CD4-positive, alpha-beta T cell treated with Interleukin-4 for 1 hour (primary cell): Measurements from ENCODE around the gene HOMER1.

ENCODE experiments used
- DNase-seq, 2 donors: peaks; one replicate each; pipeline ENCODE4 v3.0.0-alpha.2; 2020 to 2022

HOMER1 gene

GRCh38 chr5:79513704-79514390 is at the start of gene HOMER1:
Gene HOMER1 (minus strand): TSS chr5:79514134. CDS start chr5:79512774, 1,360 bp downstream.
- DNase-seq = peak; percentile 69 to 77

- no peak for DNase-seq
These were observed 49.3 kb upstream of the HOMER1 start for GRCh38 chr5:79563247-79563590.

GRCh38 chr5:79562351-79563246 is 48.7 kb upstream of the HOMER1 start:
- no peak for DNase-seq

GRCh38 chr5:79561525-79561893 is 47.6 kb upstream of the HOMER1 start:
- DNase-seq = no peak

- peak in 1 of 2 donors; percentile 13 for DNase-seq
These were observed 47.0 kb upstream of the HOMER1 start for GRCh38 chr5:79560771-79561524.

GRCh38 chr5:79555418-79555817 is 41.5 kb upstream of the HOMER1 start:
- DNase-seq = no peak

- no peak for DNase-seq
These were observed 39.0 kb upstream of the HOMER1 start for GRCh38 chr5:79552984-79553383.

- DNase-seq = no peak
These were observed 34.0 kb upstream of the HOMER1 start for GRCh38 chr5:79547982-79548381.

- no peak for DNase-seq
These were observed 33.5 kb upstream of the HOMER1 start for GRCh38 chr5:79547429-79547822.

- no peak for DNase-seq
These were observed 33.0 kb upstream of the HOMER1 start for GRCh38 chr5:79546782-79547428.

GRCh38 chr5:79544131-79544530 is 30.2 kb upstream of the HOMER1 start:
- no peak for DNase-seq

GRCh38 chr5:79540939-79541338 is 27.0 kb upstream of the HOMER1 start:
- DNase-seq = no peak

- DNase-seq = no peak
These were observed 22.4 kb upstream of the HOMER1 start for GRCh38 chr5:79536193-79536906.

- DNase-seq = no peak
These were observed 21.7 kb upstream of the HOMER1 start for GRCh38 chr5:79535477-79536192.

- DNase-seq = peak in 1 of 2 donors; percentile 16
These were observed 15.2 kb upstream of the HOMER1 start for GRCh38 chr5:79529110-79529509.

- no peak for DNase-seq
These were observed 13.5 kb upstream of the HOMER1 start for GRCh38 chr5:79527431-79527830.

GRCh38 chr5:79526928-79527327 is 13.0 kb upstream of the HOMER1 start:
- no peak for DNase-seq

- DNase-seq = no peak
These were observed 12.6 kb upstream of the HOMER1 start for GRCh38 chr5:79526493-79526892.

- DNase-seq = no peak
These were observed 7.2 kb upstream of the HOMER1 start for GRCh38 chr5:79521156-79521555.

- DNase-seq = no peak
These were observed 4.8 kb upstream of the HOMER1 start for GRCh38 chr5:79518718-79519117.

GRCh38 chr5:79517601-79518000 is 3.7 kb upstream of the HOMER1 start:
- no peak for DNase-seq

GRCh38 chr5:79516986-79517385 is 3.1 kb upstream of the HOMER1 start:
- DNase-seq = no peak
